Esophagus muscularis mucosa (tissue), 4 donors: ENCODE results near the gene FZR1.

Experiments
- EP300 ChIP-seq: sonication (generic); formaldehyde crosslinking; IDR thresholded peaks from one replicate; pipeline ENCODE4 v1.6.1; 2017; ENCODE audit warnings: antibody characterized with exemption
- POLR2A ChIP-seq: fragments of 450-650 bp; IDR thresholded peaks from one replicate; pipeline ENCODE4 v1.6.1; 2017; ENCODE audit warnings: antibody characterized with exemption, moderate library complexity, mild to moderate bottlenecking, low read depth
- TF ChIP-seq, protein P1 (sequence below), 3 experiments: fragments of 200-600 bp in 2 of 3; fragments of 450-650 bp in 1 of 3; sonication (generic) in 2 of 3; IDR thresholded peaks; one replicate each; pipeline ENCODE4 v1.5.1; 2017 to 2019; ENCODE audit warnings: antibody characterized with exemption in 3 of 3, mild to moderate bottlenecking in 2 of 3, moderate library complexity in 1 of 3

DNA sequence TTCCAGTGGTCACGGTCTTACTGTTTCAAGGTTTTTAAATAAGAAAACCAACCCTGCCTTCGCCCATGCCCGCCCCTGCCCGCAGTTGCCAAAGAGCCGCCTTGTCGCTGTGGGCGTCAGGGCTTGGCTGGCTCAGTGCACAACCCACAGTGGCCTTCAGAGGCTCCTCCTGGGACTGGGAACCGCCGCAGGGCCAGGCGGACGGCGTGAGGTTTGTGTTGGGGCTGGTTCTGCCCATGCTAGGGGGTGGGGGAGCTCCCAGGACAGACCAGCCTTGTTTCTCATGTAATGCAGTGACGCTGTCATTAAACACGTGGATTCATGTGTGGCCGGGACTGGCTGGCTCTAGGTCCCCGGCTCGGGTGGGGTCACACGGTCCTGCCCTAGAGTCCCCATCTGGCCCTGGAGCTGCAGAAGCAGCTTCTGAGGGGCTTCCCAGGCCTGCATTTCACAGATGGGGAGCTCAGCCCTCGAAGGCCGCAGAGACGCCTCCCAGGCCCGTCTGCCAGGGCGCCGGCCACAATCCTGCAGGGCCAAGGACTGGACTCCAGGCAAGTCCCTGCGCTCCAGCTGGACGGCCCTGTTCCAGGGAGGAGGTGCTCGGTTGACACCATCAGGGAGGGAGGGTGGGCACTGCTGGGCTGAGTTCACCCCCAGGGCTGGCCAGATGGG is 30.5 kb downstream of the FZR1 start:
- TF ChIP-seq, protein P1, sequence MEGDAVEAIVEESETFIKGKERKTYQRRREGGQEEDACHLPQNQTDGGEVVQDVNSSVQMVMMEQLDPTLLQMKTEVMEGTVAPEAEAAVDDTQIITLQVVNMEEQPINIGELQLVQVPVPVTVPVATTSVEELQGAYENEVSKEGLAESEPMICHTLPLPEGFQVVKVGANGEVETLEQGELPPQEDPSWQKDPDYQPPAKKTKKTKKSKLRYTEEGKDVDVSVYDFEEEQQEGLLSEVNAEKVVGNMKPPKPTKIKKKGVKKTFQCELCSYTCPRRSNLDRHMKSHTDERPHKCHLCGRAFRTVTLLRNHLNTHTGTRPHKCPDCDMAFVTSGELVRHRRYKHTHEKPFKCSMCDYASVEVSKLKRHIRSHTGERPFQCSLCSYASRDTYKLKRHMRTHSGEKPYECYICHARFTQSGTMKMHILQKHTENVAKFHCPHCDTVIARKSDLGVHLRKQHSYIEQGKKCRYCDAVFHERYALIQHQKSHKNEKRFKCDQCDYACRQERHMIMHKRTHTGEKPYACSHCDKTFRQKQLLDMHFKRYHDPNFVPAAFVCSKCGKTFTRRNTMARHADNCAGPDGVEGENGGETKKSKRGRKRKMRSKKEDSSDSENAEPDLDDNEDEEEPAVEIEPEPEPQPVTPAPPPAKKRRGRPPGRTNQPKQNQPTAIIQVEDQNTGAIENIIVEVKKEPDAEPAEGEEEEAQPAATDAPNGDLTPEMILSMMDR (IDR thresholded peaks at IDR 0.05), result no peak
- TF ChIP-seq POLR2A (no peak), EP300 (no peak)
